GM18498 (cell line): ENCODE results near the gene KIAA1549.

Experiments used
- ATAC-seq: cut with Tn5 transposase; IDR thresholded peaks from one replicate; pipeline ENCODE4 v1.9.1; 2021; ENCODE audit warnings: mild to moderate bottlenecking, moderate library complexity; ENCODE audit not compliant: unreplicated experiment

The KIAA1549 gene

DNA sequence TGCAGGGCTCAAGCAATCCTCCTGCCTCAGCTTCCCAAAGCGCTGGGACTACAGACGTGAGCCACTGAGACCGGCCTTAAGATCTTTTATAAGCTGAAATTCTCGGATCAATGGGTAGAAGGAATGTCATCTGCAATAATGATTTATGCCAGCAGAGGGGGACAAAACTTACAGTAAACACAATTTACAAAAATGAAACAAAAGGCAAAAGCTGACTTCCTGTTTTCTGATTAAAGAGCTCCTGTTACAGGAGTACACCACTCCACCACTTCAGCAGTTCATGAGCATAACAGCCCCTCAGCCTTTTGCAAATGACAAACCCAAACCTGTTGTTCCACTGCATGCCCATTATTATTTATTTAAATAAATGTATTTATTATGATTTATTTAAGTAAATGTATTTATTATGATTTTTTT lies 94.7 kb downstream of the KIAA1549 start:
- ATAC-seq, result peak; percentile 84

DNA sequence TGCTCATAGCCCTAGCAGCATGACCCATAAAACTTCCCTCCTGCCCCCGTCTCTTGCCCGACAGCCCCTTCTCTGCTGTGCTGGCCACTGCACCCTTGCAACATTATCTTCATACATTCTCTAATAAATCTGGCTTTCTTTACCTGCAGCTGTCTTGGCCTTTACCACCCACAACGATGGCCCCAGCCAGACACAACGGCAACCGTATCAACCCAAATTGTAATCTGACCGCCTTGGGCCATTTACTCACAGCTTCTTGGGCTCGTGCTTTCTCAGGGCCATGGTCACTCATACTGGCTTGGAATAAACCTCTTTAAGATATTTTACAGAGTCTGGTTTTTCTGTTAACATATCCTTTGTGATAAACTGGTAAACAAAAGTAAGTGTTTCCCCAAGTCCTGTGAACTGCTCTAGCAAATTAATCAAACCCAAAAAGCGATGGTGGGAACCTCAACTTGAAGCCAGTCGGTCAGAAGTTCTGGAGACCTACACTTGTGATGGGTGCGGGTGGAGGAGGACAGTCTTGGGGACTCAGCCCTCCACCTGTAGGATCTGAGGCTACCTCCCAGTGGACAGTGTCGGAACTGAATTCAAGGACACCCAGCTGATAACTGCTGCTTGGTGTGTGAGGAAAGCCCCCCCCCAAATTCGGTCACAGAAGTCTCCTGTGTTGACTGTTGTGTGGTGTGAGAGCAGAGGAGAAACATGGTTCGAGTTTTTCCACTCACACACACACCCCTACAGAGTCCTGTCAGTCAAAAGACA lies 95.6 kb downstream of the KIAA1549 start:
- no peak for ATAC-seq

DNA sequence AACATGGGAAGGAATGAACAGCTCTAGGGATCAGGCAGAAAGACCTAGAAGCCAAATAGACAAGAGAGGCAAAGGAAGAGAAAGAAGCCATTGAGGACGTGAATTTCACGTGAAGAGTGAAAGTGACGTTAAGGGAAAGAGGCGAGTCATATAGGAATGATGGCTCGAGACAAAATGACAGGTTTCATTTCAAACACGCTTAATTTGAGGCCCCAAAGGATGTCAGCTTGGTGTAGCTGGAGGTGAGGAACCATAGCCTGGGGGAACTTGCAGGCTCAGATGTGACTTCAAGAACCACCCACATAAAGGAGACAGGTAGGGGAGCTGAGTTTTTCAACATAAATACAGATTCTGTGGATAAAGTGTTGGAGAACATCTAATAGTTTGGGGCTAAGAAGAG lies 98.9 kb downstream of the KIAA1549 start:
- ATAC-seq, result no peak

DNA sequence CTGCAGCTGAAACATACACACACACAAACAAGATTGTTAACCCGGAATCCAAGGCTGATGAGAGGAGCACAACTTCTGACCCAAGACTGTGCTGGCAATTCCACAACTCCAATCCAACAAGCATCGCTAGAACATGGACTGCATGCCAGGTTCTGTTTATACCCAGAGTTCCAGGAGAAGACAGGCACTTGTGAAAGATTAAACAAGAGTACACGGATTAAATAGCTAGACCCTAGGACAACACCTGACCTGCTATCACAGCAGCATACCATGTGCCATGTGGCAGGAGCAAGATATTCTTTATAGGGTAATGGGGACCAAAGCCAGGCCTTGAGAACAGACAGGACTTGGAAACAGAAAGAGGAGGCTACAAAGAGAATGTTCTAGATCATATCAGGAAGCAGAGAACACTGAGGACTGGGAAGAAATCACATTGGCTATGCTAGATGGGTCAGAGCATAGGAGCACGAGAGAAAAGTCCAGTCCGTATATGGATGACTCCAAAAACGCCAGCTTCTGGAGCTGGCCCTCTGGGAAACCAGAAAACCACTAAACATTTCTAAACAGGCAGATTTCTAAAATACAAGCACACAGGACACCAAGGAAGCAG lies 99.5 kb downstream of the KIAA1549 start:
- ATAC-seq, result no peak

DNA sequence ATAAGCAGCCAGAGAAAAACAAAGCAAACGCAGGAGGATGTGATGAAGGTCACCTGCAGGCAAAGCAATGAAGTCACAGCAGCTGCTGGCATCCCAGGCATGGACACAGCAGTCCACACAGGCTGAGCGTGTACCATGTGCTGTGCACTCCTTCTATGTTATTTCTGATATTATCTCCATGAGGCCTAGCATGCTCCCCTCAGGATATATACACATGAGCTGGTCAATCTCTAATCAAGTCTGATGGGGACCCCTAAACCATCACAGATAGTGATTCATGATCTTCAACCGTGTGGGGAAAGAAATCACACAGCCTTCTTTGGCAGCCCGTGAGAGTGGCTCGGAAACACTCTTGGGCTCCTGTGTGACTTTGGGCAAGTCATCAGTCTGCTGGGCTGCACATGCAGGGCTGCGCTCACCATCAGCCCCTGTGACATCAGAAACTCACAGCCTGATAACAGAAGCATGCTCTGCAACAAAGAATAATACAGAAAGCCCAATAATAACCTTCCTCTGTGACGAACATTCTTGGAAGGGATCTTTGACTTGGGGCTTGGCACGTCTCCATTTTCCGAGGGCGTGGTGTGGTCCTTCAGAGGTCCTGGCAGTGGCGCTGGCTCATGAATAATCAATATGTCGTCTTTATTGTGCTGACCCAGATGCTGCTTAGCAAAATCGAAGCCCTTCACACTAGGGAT lies 100.2 kb downstream of the KIAA1549 start:
- no peak for ATAC-seq

DNA sequence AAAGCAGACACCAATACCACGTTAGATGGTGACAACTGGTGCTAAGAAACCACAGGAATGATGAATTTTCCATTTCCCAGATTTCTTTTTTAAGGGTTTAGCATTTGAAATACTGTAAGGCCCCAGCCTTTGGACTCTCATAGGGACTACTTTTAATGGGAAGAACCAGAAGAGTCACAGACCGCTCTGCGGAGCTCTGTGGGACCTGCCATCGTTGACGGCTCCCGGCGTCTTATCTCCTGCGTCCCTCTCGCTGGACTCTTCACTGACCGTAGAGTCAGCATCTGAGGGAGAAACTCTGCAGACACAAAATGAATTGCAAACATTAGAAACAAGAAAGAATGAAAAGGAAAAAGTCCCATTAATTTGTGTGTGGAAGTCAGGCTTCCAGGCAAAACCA lies 101.8 kb downstream of the KIAA1549 start:
- no peak for ATAC-seq

DNA sequence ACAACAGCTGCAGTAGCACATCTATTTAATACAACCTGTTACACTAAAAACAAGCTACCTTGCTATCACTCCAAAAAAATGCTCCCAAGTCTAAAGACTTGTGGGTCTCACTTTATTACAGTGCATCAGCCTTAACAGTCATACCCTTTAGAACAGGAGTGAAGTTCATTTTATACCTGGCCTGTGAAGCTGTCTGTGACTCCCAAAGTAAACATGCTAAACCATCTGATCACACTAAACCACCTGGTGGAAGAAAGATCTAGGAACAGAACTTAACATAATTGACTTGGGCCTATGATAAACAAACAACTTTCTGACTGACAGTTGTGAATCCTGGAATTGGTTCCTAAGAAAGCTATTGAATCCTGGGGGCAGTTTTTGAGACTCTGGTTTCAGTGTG lies 102.3 kb downstream of the KIAA1549 start:
- ATAC-seq, result no peak

DNA sequence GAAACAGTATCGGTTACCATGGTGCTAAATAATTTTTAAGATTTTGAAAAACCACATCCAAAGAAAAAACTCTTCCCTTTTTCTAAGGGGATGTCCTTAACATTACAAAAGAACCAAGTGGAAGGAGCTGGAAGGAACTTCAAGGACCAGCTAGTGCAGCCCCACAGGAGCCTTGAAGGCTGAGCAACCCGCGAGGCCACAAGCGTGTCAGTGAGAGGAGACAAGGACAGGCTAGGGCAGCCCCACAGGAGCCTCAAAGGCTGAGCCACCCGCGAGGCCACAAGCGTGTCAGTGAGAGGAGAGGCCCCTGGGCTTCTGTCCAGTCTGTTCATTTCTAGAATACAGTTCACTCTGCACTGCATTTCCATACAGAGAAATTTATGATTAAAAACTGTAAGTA lies 103.1 kb downstream of the KIAA1549 start:
- no peak for ATAC-seq

DNA sequence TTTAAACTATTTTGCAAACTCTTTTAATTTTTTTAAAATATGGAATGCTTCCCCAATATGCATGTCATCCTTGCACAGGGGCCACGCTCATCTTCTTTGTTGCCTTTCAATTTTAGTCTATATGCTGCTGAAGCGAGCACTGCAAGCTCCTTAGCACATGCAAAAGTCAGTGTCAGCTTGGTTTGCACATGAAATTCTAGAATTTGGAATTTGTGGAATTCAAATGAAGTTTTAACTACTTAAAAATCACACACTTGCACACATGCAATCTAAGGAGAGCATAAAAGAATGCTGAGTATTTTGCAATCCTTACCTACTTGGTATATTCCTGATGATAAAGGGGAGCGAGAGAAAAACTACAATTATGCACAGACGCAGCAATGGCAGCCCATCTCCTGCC lies 104.9 kb downstream of the KIAA1549 start:
- no peak for ATAC-seq

DNA sequence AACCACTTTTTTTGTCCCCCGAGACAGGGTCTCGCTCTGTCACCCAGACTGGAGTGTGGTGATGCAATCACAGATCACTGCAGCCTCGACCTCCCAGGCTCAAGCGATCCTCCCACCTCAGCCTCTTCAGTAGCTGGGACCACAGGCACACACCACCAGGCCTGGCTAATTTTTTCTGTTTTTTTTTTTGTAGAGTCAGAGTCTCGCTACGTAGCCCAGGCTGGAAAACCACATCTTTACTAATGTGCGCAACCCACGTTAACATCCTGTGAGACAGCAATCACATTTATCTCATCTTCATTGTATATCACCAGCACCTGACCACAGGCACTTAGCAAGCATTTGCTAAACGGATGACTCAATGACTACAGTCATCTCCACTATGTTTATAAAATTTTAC lies 105.4 kb downstream of the KIAA1549 start:
- ATAC-seq, result no peak

DNA sequence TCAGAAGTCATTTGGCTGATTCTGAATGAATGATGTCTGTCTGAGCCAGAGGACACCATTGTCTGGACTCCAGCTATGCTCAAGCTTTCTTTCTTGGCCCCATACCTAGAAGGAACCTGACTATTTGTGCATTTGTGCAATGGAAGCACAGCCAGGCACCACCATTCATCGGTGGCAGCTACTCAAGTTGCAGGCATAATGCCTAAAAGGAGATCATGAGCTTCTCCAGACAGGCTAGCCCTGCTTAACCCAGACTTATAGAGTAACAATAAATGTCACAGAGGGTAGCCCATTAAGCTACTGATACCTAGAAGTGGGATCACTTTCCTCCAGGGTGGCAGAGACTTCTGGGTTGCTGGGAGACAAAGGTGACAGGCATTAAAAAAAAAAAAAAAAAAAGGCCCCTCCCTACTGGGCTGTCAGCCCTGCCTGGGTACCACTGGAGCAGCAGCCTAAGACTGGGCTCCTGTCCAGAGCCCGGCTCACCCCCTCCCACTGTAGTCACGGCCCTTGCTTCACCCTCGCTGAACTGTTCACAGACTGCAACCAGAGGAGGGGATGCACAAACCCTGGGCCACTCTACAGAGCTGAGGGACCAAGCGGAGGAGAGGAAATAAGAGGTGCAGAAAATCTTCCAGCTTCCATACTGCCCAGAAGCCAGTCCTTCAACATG lies 107.8 kb downstream of the KIAA1549 start:
- no peak for ATAC-seq

DNA sequence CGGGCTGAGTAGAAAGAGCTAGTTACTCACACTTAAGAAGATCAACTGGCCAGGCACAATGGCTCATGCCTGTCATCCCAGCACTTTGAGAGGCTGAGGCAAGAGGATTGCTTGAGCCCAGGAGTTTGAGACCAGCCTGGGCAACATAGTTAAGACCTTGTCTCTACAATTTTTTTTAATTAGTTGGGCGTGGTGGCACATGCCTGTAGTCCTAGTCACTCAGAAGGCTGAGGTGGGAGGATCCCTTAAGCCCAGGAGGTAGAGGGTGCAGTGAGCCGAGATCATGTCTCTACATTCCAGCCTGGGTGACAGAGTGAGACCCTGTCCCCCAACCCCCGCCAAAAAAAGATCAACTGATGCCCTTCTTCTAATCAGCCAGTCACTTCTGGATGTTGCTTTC lies 108.6 kb downstream of the KIAA1549 start:
- no peak for ATAC-seq

DNA sequence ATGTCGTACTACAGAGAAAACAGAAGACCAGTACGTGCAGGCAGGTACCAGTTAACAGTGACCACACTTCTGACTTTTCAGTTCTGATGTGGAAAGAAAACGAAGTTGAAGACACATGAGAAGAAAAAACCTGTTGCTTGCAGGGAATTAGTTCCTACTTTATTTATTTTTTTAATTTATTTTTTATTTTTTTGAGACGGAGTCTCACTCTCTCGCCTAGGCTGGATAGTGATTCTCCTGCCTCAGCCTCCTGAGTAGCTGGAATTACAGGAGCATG lies 109.4 kb downstream of the KIAA1549 start:
- no peak for ATAC-seq

DNA sequence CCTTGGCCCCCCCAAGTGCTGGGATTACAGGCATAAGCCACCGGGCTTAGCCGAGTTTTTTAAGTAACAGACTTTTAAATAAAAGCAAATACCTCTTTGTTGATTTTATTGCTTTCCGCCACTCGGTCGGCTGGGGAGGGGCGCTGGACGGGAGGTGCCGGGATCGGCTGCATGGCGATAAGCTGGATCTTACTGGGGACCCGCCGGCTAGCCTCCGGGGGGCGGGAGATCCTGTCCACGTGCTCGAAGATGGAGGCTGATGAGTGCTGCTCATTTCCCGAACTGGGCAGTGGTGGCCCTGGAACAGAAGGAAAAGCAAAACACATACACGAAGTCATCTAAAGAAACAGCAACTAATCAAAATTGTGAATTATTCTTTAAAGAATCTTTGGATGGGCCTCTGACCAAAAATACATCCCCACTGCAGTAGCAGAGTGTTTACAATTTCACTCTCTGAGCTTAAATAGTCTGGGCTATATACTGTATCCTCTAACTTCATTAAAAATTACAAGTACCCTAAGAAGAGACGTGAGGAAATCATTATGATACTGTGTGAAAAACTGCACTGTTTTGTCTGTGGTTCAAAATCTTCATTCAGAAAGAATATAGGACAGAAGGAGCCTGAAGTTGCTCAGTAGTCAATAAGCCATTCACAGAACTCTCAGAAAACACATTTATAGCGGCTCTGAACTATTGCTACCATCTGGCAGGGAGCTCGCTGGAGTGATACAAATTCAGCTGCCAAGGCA lies 110.0 kb downstream of the KIAA1549 start:
- no peak for ATAC-seq

DNA sequence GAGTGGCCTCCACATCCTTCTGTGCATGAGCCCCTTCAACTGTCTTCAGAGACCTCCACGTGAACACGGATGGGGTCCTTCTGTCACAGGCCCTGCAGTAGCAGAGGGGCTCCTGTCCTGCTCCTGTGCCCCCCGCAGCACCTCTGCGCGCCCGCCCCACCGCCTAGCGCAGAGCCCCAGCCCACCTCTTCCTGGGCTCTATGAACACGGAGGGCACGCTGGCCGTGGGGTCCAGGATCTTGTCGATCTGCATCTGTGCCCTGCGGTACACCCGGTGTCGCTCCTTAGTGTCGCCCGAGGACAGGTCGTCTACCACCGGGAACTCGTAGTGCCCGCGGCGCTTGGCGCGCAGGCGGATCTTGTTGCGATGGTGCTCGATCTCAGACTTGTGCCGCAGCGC lies 111.8 kb downstream of the KIAA1549 start:
- ATAC-seq, result no peak

DNA sequence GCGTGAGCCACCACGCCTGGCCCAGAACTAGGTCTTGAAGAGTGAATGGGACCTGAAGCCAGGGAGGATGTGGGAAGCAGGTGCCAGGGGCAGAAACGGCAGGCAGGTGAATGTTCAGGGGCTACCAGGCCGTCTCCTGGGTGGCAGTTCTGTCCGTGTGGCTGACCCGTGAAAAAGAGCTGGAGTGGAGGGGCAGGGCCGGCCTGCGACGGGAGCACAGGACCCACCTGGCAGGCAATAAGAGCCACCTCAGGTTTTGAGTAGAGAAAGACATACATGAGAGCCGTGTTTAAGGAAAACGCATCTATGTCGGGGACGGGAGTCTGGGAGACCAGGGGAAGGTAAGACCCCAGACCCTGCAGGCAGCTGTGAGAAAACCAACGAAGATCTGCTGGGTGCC lies 112.5 kb downstream of the KIAA1549 start:
- no peak for ATAC-seq

DNA sequence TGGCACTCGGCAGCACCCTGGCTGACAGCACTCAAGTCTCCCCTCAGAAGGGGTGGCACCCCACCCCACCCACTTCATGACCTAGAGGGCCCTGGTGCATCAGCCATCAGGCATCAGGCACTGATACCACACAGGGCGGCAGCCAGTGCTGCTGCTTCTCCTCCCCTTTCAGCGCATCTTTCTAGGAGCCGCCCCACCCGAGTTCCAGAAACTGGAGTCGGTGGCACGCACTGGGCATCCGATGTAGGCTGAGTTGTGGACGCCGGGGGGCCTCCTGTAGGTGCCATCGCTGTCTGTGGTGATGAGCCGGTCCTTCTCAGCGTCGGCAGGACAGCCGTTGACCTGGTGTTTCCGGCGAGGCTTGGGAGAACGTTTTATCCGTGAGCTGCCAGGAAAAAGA lies 113.4 kb downstream of the KIAA1549 start:
- no peak for ATAC-seq

DNA sequence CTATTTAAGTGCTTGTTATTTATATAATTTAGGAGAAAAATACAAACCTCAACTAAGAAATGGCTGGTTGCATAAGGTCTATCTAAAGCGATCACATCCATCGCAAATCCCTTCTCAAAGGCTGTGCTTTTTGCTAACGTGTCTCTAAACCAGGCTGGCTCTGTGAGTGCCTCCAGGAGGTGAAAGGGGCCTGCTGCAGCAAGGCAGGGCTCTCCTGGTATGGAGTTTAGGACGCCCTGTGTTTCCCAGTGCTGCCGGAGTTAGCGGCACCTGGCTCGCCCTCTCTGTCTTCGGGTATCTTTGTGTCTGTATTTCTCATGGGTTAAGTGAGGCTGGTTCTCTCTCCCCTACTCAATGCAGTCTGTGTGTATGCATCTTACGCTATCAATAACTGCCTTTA lies 114.8 kb downstream of the KIAA1549 start:
- no peak for ATAC-seq

DNA sequence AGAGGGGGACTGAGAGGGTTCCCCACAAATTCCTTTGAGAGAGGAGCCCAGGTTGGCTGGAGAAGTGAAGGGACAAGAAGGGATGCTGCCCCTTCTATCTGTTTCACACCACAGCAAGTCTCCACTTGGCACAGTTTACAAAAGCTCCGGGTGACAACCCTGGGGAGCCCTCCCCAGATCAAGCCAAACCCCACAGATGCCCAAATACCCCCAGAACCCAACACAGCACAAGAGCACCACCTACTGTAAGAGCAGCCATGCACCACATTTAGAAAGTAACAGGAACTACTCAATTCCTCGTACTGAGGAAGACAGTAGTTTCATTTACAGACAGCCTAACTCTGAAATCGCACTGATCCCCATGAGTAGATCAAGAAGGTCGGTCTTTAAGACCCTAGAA lies 115.3 kb downstream of the KIAA1549 start:
- no peak for ATAC-seq

DNA sequence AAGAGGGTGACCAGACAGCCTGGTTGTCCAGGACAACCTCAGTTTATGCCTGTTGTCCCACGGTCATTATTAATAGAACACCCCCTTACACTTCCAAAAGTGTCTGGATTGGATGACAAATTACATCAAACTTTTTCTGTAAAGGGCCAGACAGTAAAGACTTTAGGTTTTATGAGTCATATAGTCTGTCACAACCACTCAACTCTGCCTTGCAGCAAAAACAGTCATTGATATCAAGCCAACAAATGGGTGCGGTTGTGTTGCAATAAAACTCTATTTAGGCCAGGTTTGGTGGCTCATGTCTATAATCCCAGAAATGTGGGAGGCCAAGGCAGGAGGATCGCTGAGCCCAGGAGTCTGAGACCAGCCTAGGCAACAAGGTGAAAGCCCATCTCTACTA lies 116.5 kb downstream of the KIAA1549 start:
- ATAC-seq, result no peak

DNA sequence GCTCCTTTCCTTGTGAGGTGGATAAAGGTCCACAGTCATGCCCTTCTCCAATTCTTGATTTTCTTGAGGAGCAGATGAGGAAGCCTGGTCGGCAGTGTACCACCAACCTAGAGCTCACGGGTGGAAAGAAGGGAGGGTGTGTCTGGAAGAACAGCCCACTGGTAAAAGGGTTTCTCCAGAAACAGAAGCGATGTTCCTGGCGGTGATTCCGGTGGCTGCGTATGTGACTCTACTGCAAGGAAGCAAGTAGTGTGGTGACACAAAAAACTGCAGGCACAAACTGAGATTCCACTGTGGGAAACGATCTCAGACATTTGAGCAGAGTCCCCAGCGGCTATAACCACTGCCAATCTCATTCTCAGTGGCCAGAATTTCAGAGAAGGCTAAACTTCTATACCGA lies 117.3 kb downstream of the KIAA1549 start:
- ATAC-seq, result no peak
